HL-60 (cell line): ENCODE measurements around the gene TMEM121B.

Experiments used
- DNase-seq, 2 experiments: peaks; one replicate each; pipeline ENCODE4 v3.0.0-alpha.2; 2010 to 2020; ENCODE audit warnings: low read depth in 1 of 2, low spot score in 1 of 2
- H3K27ac ChIP-seq: fragments of 250-450 bp; sonication (Bioruptor Pico); replicated peaks from 2 replicates; pipeline ENCODE4 v1.5.1; 2020; ENCODE audit warnings: mild to moderate bottlenecking, moderate library complexity
- H3K27me3 ChIP-seq: fragments of 250-450 bp; sonication (Bioruptor Pico); 2 replicates; pipeline ENCODE4 v1.5.1; 2021; ENCODE audit warnings: mild to moderate bottlenecking, moderate library complexity; ENCODE audit not compliant: insufficient read depth, poor library complexity, severe bottlenecking
- H3K4me3 ChIP-seq: replicated peaks from 2 replicates; pipeline ENCODE4 v1.5.1; 2011; ENCODE audit warnings: mild to moderate bottlenecking, control low read depth, low read length; ENCODE audit not compliant: insufficient read depth
- CTCF ChIP-seq: IDR thresholded peaks from one replicate; pipeline ENCODE4 v1.5.1; 2011; ENCODE audit warnings: low read length, control low read depth, inconsistent platforms; ENCODE audit not compliant: insufficient read depth
- GABPA ChIP-seq: IDR thresholded peaks from 2 replicates; pipeline ENCODE4 v1.6.1; 2012; ENCODE audit warnings: low read depth
- POLR2AphosphoS5 ChIP-seq: IDR thresholded peaks from 2 replicates; pipeline ENCODE4 v1.6.1; 2012; ENCODE audit warnings: low read depth
- REST ChIP-seq: IDR thresholded peaks from 2 replicates; pipeline ENCODE4 v1.6.1; 2012; ENCODE audit warnings: low read depth; ENCODE audit not compliant: insufficient replicate concordance
- SPI1 ChIP-seq: IDR thresholded peaks from 2 replicates; pipeline ENCODE4 v1.6.1; 2012; ENCODE audit warnings: low read depth, mild to moderate bottlenecking, borderline replicate concordance

Gene TMEM121B

GRCh38 chr22:17086296-17086695, 34.9 kb downstream of the TMEM121B start:
- DNase-seq: peak in 1 of 2 experiments; percentile 78
- peak overlapping the region; percentile 80 for H3K4me3 ChIP-seq
- no peak; the same call in 1 of the 2 replicates for TF ChIP-seq SPI1
- TF ChIP-seq GABPA: no peak
- peak; percentile 56; the same call in 1 of the 2 replicates for TF ChIP-seq POLR2AphosphoS5
- TF ChIP-seq REST: no peak
- no peak for TF ChIP-seq CTCF
- peak overlapping the region; percentile 94 for H3K27ac ChIP-seq
- H3K27me3 ChIP-seq: no peaks in the 10 kb centered on the region

GRCh38 chr22:17085277-17086181, 35.6 kb downstream of the TMEM121B start:
- no peak for DNase-seq

More at GRCh38 chr22:17085277-17086181, 35.6 kb downstream of the TMEM121B start:
- TF ChIP-seq POLR2AphosphoS5: no peak; the same call in none of the 2 replicates
- TF ChIP-seq REST: no peak
- TF ChIP-seq GABPA: no peak
- TF ChIP-seq SPI1: no peak
- no peak for TF ChIP-seq CTCF
- Histone ChIP-seq H3K4me3 (peak overlapping the region; percentile 80), H3K27me3 (no peaks in the 10 kb centered on the region), H3K27ac (peak overlapping the region; percentile 94)
